HCT116 (cell line): Measurements from ENCODE around the gene SEM1. TPM values are rescaled to one million over a fixed set of nuclear protein-coding genes. Genes with fewer than 3 reads are reported as not detected.

ENCODE experiments used
- ATAC-seq: fragments of 200-7000 bp; cut with Tn5 transposase; 2 replicates; pipeline ENCODE4 v1.9.1; 2020; ENCODE audit warnings: mild to moderate bottlenecking, moderate library complexity
- BruUV-seq: library from RNA; stranded (reverse); fragments of 400-500 nt; replicated peaks from 2 replicates; lab custom pipeline; 2021; lab: Mats Ljungman, UMichigan
- CTCF ChIA-PET: fragments of 300-600 bp; sonication (Branson Sonifier 250); formaldehyde crosslinking; loops from one replicate; lab custom pipeline; 2021; ENCODE audit warnings: antibody characterized with exemption; lab: Charles Lee
- POLR2A ChIA-PET: fragments of 300-600, 350-600 bp; sonication (Branson Sonifier 250); formaldehyde crosslinking; loops from one replicate; lab custom pipeline; 2021; ENCODE audit warnings: antibody characterized with exemption; lab: Charles Lee
- RAD21 ChIA-PET, 2 experiments: fragments of 300-600 bp; sonication (Branson Sonifier 250); formaldehyde crosslinking; loops; one replicate each; lab custom pipeline; 2023; ENCODE audit warnings: low total read pairs in 2 of 2; ENCODE audit not compliant: uncharacterized antibody in 2 of 2, unreplicated experiment in 2 of 2, low non-redundant PET in 1 of 2; lab: Charles Lee
- DNase-seq: peaks from one replicate; pipeline ENCODE4 v3.0.0-alpha.2; 2010; ENCODE audit warnings: low read depth, low spot score
- H2AFZ ChIP-seq: fragments of 200-600 bp; shearing (Covaris generic), sonication (generic); 2 replicates; pipeline ENCODE4 v1.6.1; 2017; ENCODE audit warnings: low read depth, mixed run types, mixed read lengths, antibody characterized with exemption, low read length; ENCODE audit not compliant: poor library complexity, severe bottlenecking
- H3K27ac ChIP-seq: 2 replicates; pipeline ENCODE4 v1.5.1; 2012; ENCODE audit warnings: low read depth, low read length
- H3K27me3 ChIP-seq: fragments of 200-600 bp; sonication (generic); 2 replicates; pipeline ENCODE4 v1.6.1; 2016; ENCODE audit warnings: mixed run types, low read length, mixed read lengths; ENCODE audit not compliant: insufficient read depth
- H3K36me3 ChIP-seq, 2 experiments: fragments of 200-500 bp in 1 of 2; fragments of 200-600 bp in 1 of 2; sonication (Bioruptor generic) in 1 of 2; sonication (generic) in 1 of 2; 2 replicates each; pipeline versions ENCODE4 v1.5.1 to v1.6.1; 2014 to 2016; ENCODE audit warnings: low read length in 2 of 2, inconsistent platforms in 1 of 2, mixed read lengths in 1 of 2, mixed run types in 1 of 2; ENCODE audit not compliant: insufficient read depth in 2 of 2, control insufficient read depth in 1 of 2
- H3K4me1 ChIP-seq, 2 experiments: fragments of 200-600 bp in 1 of 2; sonication (generic) in 1 of 2; 2 replicates each; pipeline versions ENCODE4 v1.5.1 to v1.6.1; 2012 to 2017; ENCODE audit warnings: low read length in 2 of 2, inconsistent platforms in 1 of 2, mild to moderate bottlenecking in 1 of 2, mixed read lengths in 1 of 2, mixed run types in 1 of 2, moderate library complexity in 1 of 2; ENCODE audit not compliant: insufficient read depth in 2 of 2, control insufficient read depth in 1 of 2
- H3K4me2 ChIP-seq: fragments of 200-600 bp; sonication (generic); 2 replicates; pipeline ENCODE4 v1.6.1; 2017; ENCODE audit warnings: mixed run types, low read length, mixed read lengths
- H3K4me3 ChIP-seq, 2 experiments: fragments of 200-600 bp in 1 of 2; sonication (generic) in 1 of 2; replicated peaks in 1 of 2; 2 replicates each; pipeline ENCODE4 v1.5.1; 2011 to 2016; ENCODE audit warnings: low read length in 2 of 2, control low read depth in 1 of 2, low read depth in 1 of 2, mild to moderate bottlenecking in 1 of 2, mixed read lengths in 1 of 2, mixed run types in 1 of 2
- H3K79me2 ChIP-seq: fragments of 200-600 bp; sonication (generic); 2 replicates; pipeline ENCODE4 v1.6.1; 2017; ENCODE audit warnings: mild to moderate bottlenecking, mixed run types, low read length, moderate library complexity, mixed read lengths; ENCODE audit not compliant: insufficient read depth
- H3K9ac ChIP-seq: fragments of 200-600 bp; sonication (generic); 2 replicates; pipeline ENCODE4 v1.6.1; 2016; ENCODE audit warnings: low read length, mixed read lengths
- H3K9me2 ChIP-seq: fragments of 200-600 bp; sonication (generic), shearing (Covaris generic); 2 replicates; pipeline ENCODE4 v1.6.1; 2017; ENCODE audit warnings: mixed run types, mild to moderate bottlenecking, moderate library complexity; ENCODE audit not compliant: insufficient read depth
- H3K9me3 ChIP-seq, 2 experiments: fragments of 200-500 bp in 1 of 2; fragments of 200-600 bp in 1 of 2; sonication (Bioruptor generic) in 1 of 2; sonication (generic) in 1 of 2; 2 replicates each; pipeline ENCODE4 v1.6.1; 2014 to 2017; ENCODE audit warnings: low read length in 2 of 2, mixed read lengths in 2 of 2, inconsistent platforms in 1 of 2, low read depth in 1 of 2, mild to moderate bottlenecking in 1 of 2, mixed run types in 1 of 2, moderate library complexity in 1 of 2; ENCODE audit not compliant: control insufficient read depth in 1 of 2, insufficient read depth in 1 of 2
- H4K20me1 ChIP-seq: fragments of 200-600 bp; sonication (generic), shearing (Covaris generic); 2 replicates; pipeline ENCODE4 v1.6.1; 2017; ENCODE audit warnings: mixed run types, mild to moderate bottlenecking, moderate library complexity; ENCODE audit not compliant: insufficient read depth
- ATF3 ChIP-seq: IDR thresholded peaks from 2 replicates; pipeline ENCODE4 v1.6.1; 2012
- CBX3 ChIP-seq: IDR thresholded peaks from 2 replicates; pipeline ENCODE4 v1.6.1; 2012; ENCODE audit warnings: low read depth
- CEBPB ChIP-seq: IDR thresholded peaks from 2 replicates; pipeline ENCODE4 v1.6.1; 2012; ENCODE audit warnings: low read depth
- CTCF ChIP-seq, 3 experiments: fragments of 200-600 bp in 1 of 3; sonication (generic) in 1 of 3; IDR thresholded peaks in 2 of 3; conservative IDR thresholded peaks in 1 of 3; 2 replicates each; pipeline ENCODE4 v1.5.1; 2012 to 2017; ENCODE audit warnings: low read depth in 2 of 3, low read length in 2 of 3, antibody characterized with exemption in 1 of 3, borderline replicate concordance in 1 of 3, control low read depth in 1 of 3, mild to moderate bottlenecking in 1 of 3, mixed read lengths in 1 of 3, mixed run types in 1 of 3, moderate library complexity in 1 of 3; ENCODE audit not compliant: insufficient read depth in 1 of 3
- ELF1 ChIP-seq: IDR thresholded peaks from 2 replicates; pipeline ENCODE4 v1.6.1; 2012; ENCODE audit warnings: low read depth, borderline replicate concordance
- POLR2A ChIP-seq: IDR thresholded peaks from 2 replicates; pipeline ENCODE4 v1.7.0; 2011; ENCODE audit warnings: borderline replicate concordance; ENCODE audit not compliant: insufficient read depth, insufficient read length; ENCODE audit errors: extremely low read depth
- RAD21 ChIP-seq: IDR thresholded peaks from 2 replicates; pipeline ENCODE4 v1.6.1; 2012; ENCODE audit warnings: low read depth, mild to moderate bottlenecking
- SIN3A ChIP-seq: IDR thresholded peaks from 2 replicates; pipeline ENCODE4 v1.6.1; 2012; ENCODE audit warnings: low read depth
- TCF7L2 ChIP-seq: IDR thresholded peaks from 2 replicates; pipeline ENCODE4 v1.7.0; 2011; ENCODE audit warnings: borderline replicate concordance, inconsistent platforms; ENCODE audit not compliant: insufficient read depth, insufficient read length; ENCODE audit errors: extremely low read depth
- YY1 ChIP-seq: IDR thresholded peaks from 2 replicates; pipeline ENCODE4 v1.6.1; 2011; ENCODE audit warnings: low read length, low read depth, moderate library complexity, mild to moderate bottlenecking; ENCODE audit not compliant: insufficient replicate concordance; ENCODE audit errors: extremely low read depth
- ZFX ChIP-seq: fragments of 450-650 bp; IDR thresholded peaks from 2 replicates; pipeline ENCODE4 v1.6.1; 2017
- ZNF274 ChIP-seq: fragments of 200-500 bp; sonication (Bioruptor generic); IDR thresholded peaks from 2 replicates; pipeline ENCODE4 v1.6.1; 2014; ENCODE audit warnings: mild to moderate bottlenecking, low read depth, low read length, inconsistent platforms
- intact Hi-C: fragments of 100-400 bp; cut with micrococcal nuclease; formaldehyde crosslinking; loops from 2 replicates; pipeline ENCODE4 v1.10.0; 2022
- total RNA-seq: library from RNA; stranded (reverse); gene quantifications from one replicate; pipeline ENCODE4 v1.2.1, GENCODE V29; 2021; ENCODE audit not compliant: unreplicated experiment

Gene SEM1
- total RNA-seq, 1 experiment from 2014 or later: 45.7 TPM

- TF ChIP-seq TCF7L2: no peak
- Histone ChIP-seq H3K4me3 (no peak overlapping the region), H3K4me1 (peaks cover 3 to 12% of the 10 kb centered on the region in 2 experiments; a peak in 3 of 4 replicates), H3K27ac (no peak overlapping the region), H3K27me3 (0 out of 2 replicates have a peak, but pooled peaks cover 7% of the 10 kb centered on the region), H4K20me1 (no peaks in the 10 kb centered on the region), H3K4me2 (no peak overlapping the region), H3K79me2 (peaks cover 16% of the 10 kb centered on the region), H3K9ac (no peak overlapping the region), H2AFZ (no peak overlapping the region), H3K9me3 (peaks cover 0 to 3% of the 10 kb centered on the region in 2 experiments; a peak in 1 of 4 replicates), H3K9me2 (no peaks in the 10 kb centered on the region), H3K36me3 (no peaks in the 10 kb centered on the region)
- DNase-seq (no peak), ATAC-seq (no peak)
- ChIA-PET POLR2A (no interaction called here), RAD21 (no interaction called here), CTCF (no interaction called here)
- intact Hi-C loops: no loop called here
- BruUV-seq: no TSS peak
These were observed 3.4 kb upstream of the SEM1 start for GRCh38 chr7:96713037-96713436.

GRCh38 chr7:96710544-96710943, 898 bp upstream of the SEM1 start:
- POLR2A ChIA-PET: no interaction called here
- H3K79me2 ChIP-seq: peaks cover 40% of the 10 kb centered on the region
- CTCF ChIA-PET: no interaction called here
- H4K20me1 ChIP-seq: no peaks in the 10 kb centered on the region
- no peaks in the 10 kb centered on the region for H3K36me3 ChIP-seq
- peaks cover 0 to 3% of the 10 kb centered on the region in 2 experiments; a peak in 1 of 4 replicates for H3K9me3 ChIP-seq
- peak overlapping the region; percentile 98 for H2AFZ ChIP-seq
- DNase-seq (no peak), ATAC-seq (no peak)
- TF ChIP-seq CBX3: no peak
- no peak for TF ChIP-seq POLR2A
- no peak for TF ChIP-seq ELF1
- no peak for TF ChIP-seq CEBPB
- TF ChIP-seq ATF3: no peak
- no peak for TF ChIP-seq ZFX
- TF ChIP-seq YY1: no peak
- no peak for TF ChIP-seq RAD21
- no peak for TF ChIP-seq SIN3A
- no peak for TF ChIP-seq CTCF (IDR thresholded peaks at IDR 0.05 in 2 of 3, conservative IDR thresholded peaks at IDR 0.05 in 1 of 3; ENCODE audit: borderline replicate concordance in 1 of 3, insufficient read depth in 1 of 3, low read depth in 2 of 3, low read length in 2 of 3)
- TF ChIP-seq ZNF274: no peak
- H3K9ac ChIP-seq: no peak overlapping the region
- RAD21 ChIA-PET: no interaction called here
- no peak overlapping the region; the same call in 1 of the 2 replicates for H3K27ac ChIP-seq
- intact Hi-C loops: no loop called here
- H3K27me3 ChIP-seq: no peaks in the 10 kb centered on the region
- H3K4me2 ChIP-seq: peak overlapping the region; percentile 83
- H3K4me1 ChIP-seq: peaks cover 3 to 14% of the 10 kb centered on the region in 2 experiments; a peak in 3 of 4 replicates
- H3K4me3 ChIP-seq: peak overlapping the region in 1 of 2 experiments; percentile 97; a peak in 2 of 4 replicates
- no TSS peak for BruUV-seq
- no peaks in the 10 kb centered on the region for H3K9me2 ChIP-seq
